GM19193 (cell line): ENCODE data around the gene TRAPPC3L.

Experiments
- POLR2A ChIP-seq: IDR thresholded peaks from 4 replicates; pipeline ENCODE4 v1.6.1; 2011; ENCODE audit not compliant: insufficient read depth, insufficient read length; ENCODE audit errors: extremely low read depth

The TRAPPC3L gene

GRCh38 chr6:116535109-116535508, 10.4 kb downstream of the TRAPPC3L start:
- TF ChIP-seq POLR2A = no peak

DNA sequence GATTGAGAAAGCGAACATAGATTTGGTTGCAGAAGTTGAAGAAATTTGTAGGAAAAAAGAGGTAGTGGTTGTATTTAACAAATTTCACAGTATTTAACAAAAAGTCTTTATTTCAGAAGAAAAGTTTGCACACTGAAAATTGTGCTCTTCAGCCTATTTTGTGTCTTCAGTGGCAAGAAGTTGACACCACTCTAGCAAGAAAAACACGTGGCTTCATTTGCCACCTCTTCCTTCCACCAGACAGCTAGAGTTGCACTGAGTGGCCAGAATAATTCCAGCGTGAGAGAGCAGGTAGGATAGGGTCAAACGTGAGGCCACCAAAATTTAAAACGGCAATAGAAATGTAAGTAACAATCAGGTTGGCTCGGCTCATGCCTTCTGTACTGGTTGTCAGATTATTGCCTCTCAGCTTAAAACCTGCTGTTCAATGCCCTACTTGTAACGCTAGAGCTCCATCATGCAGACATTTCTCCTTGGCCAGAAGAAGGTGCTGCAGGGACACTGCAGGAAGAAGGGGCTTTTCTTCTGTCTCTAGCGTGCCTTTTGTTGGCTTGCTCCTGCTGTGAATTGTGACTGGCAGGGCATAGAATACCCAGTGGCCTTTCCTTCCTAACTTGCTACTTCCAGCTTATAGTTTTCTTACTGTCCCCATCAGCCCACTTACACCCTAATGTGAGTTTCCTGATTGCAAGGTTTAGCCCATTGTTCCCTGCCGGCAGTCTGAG, 12.1 kb downstream of the TRAPPC3L start:
- no peak for TF ChIP-seq POLR2A

DNA sequence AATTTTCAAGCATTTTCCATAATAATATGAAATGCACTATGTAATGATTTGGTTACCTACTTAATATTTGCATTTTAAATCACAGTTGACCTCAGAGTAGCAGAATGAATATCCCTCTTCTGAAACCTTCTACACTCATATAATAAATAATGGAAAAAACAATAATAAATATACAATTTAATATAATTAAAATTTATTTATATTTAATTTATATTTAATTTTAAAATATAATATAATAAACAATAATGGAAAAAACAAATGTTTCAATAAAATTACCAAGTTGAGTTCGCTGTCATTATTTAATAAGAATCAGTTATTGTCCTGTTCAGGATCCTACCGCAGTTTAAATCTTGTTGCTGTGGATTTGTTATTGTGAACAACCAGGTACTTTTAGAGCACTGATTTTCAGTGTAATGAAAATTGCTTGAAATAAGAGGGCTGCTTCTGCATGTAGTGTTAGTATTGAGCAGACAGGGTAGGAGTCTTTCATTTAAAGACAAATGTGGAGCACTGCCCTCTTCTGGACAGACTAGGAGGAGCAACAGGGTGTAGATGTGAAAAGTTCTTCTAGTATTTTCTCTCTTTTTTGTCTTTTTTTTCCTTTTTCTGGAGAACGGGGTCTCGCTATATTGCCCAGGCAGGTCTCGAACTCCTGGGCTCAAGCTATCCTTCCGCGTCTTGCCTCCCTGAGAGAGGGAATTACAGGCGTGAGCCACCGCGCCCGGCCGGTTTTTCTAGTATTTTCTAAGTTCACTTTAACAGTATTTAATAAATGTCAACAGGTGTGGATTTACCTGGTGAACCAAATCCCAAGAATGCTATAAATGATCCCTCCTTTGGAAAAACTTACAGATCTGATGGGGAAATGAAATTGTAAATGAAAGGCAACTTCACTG, 13.6 kb downstream of the TRAPPC3L start:
- no peak for TF ChIP-seq POLR2A

- TF ChIP-seq POLR2A = no peak
Measured at GRCh38 chr6:116530436-116530835, 15.0 kb downstream of the TRAPPC3L start.

GRCh38 chr6:116529466-116530290, 15.8 kb downstream of the TRAPPC3L start:
- TF ChIP-seq POLR2A = no peak

- no peak for TF ChIP-seq POLR2A
Measured at GRCh38 chr6:116528780-116529179, 16.7 kb downstream of the TRAPPC3L start.

DNA sequence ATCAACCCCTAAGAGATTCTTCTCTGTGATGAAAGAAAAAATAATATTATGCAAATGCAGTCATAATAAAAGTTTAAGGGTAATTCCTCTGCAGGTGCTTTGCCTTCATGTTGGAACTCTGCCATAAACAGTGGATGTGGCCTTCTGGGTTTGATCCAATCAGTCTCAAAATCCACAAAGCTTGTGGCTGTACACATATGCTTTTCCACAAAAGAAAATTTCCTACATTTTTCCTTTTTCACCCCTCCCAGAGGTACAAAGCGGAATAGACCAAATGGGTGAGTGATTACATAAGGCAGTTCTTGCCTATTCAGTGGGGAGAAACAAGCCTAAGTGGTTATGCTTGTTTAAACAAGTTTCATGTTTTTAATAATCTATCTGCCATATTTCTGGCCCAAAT, 17.4 kb downstream of the TRAPPC3L start:
- TF ChIP-seq POLR2A = no peak

DNA sequence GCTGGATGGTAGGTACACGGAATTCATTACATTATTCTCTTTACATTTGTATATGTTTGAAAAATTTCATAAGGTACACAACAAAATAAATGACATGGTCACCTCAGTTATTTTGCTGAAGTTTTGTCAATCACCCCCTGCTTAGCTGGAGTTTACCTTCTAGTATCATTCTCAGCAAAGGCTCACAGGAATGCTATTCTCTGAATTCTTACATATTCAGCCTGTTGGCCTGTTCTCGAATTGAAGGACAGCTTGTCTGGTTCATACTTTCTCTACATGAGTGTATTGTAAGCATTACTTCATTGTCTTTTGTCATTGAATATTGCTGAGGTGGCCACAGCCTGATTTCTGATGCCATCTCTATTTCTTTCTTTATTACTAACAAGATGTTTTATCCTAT, 21.2 kb downstream of the TRAPPC3L start:
- TF ChIP-seq POLR2A = no peak

GRCh38 chr6:116522896-116523295, 22.6 kb downstream of the TRAPPC3L start:
- TF ChIP-seq POLR2A = no peak

DNA sequence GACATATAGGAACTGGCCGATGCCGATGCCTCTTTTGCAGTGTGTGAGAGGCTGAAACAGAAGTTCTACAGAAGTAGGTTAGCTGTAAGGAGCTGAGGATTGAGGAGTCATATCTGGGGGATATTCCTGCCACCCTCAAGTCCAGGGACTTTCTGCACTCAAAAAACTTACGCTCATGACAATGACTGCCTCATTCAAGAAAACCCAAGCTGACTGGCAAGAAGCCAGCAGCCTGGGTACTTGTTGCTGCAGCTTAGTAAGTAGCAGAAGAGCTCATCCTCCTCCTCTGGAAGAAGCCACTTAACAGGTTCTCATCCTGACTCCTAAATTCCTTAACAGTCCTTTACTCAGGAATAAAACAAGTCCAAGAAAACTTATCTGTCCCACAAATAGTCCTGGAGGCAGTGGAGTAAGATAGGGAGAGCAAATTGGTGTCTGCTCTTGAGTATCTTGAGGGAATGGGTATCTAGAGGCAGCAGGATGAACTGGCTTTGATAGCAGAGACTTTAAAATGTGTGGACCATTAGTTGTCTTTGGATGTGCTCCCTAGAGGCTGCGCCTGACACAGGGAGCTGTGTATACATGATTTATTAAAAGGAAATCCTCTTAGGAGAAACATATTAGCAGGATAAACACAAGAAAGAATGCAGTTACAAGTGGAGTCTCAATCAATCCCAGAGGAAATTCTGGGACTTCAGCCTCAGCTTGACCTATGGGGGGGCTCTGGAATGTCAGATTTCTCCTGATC, 26.7 kb downstream of the TRAPPC3L start:
- no peak for TF ChIP-seq POLR2A

GRCh38 chr6:116515141-116515540, 30.3 kb downstream of the TRAPPC3L start:
- no peak for TF ChIP-seq POLR2A

- no peak for TF ChIP-seq POLR2A
Measured at GRCh38 chr6:116514111-116514510, 31.4 kb downstream of the TRAPPC3L start.

DNA sequence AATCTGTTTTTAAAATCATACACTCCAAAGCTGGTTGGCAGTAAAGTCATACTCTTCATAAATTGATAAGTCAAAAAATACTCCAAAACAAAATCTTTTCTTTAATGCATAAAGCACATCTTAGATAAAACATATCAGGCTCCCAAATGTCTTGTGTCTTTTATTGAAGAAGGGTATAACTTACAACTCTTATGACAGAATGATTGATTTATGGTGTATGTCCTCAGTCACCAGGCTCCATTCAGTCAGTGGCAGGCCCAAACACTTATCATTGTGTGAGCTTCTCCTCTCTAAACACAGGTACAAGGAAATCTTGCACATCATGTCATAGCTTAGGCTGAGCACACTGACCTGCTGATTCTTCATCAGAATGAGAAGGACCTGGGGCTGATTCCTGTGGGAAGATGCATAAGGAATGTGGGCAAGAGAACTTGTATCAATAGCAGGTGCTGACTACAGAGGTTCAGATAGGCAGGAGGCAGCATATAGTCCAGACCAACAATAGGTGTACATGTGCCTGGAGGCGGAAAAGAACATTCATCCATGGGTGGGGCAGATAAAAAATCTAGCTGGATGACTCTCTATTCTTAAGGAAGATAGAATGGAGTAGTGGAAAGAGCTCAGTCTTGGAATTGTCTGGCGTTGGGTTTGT, 32.1 kb downstream of the TRAPPC3L start:
- TF ChIP-seq POLR2A = no peak

DNA sequence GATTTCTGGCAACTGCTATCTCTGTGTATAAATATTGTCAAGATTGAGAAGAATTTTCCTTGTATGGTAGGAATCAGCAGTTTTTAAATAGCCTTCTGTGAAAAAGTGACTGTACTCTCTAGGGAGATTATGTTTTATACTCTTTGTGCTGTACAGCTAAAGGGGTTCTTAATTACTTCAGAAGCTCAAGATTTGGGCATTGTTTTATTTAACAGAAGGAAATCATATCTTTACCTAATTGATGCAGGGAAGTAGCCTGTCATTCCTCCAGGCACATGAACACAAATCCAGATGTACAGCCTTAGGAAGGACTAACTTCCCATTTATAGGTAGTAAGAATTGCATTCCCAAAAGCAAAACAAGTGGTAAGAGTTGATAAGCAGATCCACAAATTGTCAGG, 32.8 kb downstream of the TRAPPC3L start:
- no peak for TF ChIP-seq POLR2A

GRCh38 chr6:116512111-116512559, 33.3 kb downstream of the TRAPPC3L start:
- TF ChIP-seq POLR2A = no peak
